Gastroesophageal sphincter (tissue), 4 donors: Measurements from ENCODE around the gene NIM1K. TPM values are rescaled to one million over a fixed set of nuclear protein-coding genes. Genes with fewer than 3 reads are reported as not detected.

Experiments
- ATAC-seq: fragments of 150-250 bp; one replicate; pipeline ENCODE4 v1.9.1; 2016; ENCODE audit warnings: mild to moderate bottlenecking, moderate library complexity
- H3K27ac ChIP-seq, 4 donors: fragments of 200-600 bp; sonication (generic) in 3 of 4; 1 replicate in 3 of 4; 2 replicates in 1 of 4; pipeline ENCODE4 v1.5.1; 2016 to 2019
- H3K27me3 ChIP-seq: fragments of 200-600 bp; sonication (generic); one replicate; pipeline ENCODE4 v1.5.1; 2019
- H3K36me3 ChIP-seq, 2 donors: fragments of 200-600 bp; sonication (generic); one replicate each; pipeline ENCODE4 v1.5.1; 2019; ENCODE audit warnings: control low read depth in 1 of 2
- H3K4me1 ChIP-seq, 3 donors: fragments of 200-600 bp; sonication (generic); 1 replicate in 2 of 3; 2 replicates in 1 of 3; pipeline ENCODE4 v1.5.1; 2016 to 2019; ENCODE audit warnings: control low read depth in 2 of 3
- H3K4me3 ChIP-seq, 2 donors: fragments of 200-600 bp; sonication (generic); one replicate each; pipeline ENCODE4 v1.5.1; 2019; ENCODE audit warnings: mild to moderate bottlenecking in 1 of 2, moderate library complexity in 1 of 2
- H3K9me3 ChIP-seq, 3 donors: fragments of 200-600 bp; sonication (generic); one replicate each; pipeline ENCODE4 v1.5.1; 2017 to 2019; ENCODE audit warnings: control low read depth in 2 of 3
- EP300 ChIP-seq: sonication (generic); formaldehyde crosslinking; IDR thresholded peaks from one replicate; pipeline ENCODE4 v1.6.1; 2017; ENCODE audit warnings: antibody characterized with exemption, mild to moderate bottlenecking
- POLR2A ChIP-seq, 2 donors: fragments of 450-650 bp; IDR thresholded peaks; one replicate each; pipeline ENCODE4 v1.6.1; 2017; ENCODE audit warnings: antibody characterized with exemption in 2 of 2, mild to moderate bottlenecking in 2 of 2, moderate library complexity in 1 of 2
- POLR2AphosphoS5 ChIP-seq: sonication (generic); formaldehyde crosslinking; IDR thresholded peaks from one replicate; pipeline ENCODE4 v1.6.1; 2017; ENCODE audit warnings: antibody characterized with exemption
- WGBS, 2 donors: methylation state at CpG; one replicate each; pipeline ENCODE4 v1.1.5; 2018; ENCODE audit warnings: low coverage in 1 of 2; 5-methylcytosine and 5-hydroxymethylcytosine counted together
- total RNA-seq, 4 donors: library from RNA; depleted of rRNA; stranded (reverse); fragments of >200 nt; gene quantifications; one replicate each; pipeline ENCODE4 v1.1.0, GENCODE V29; 2016
- TF ChIP-seq, protein P1 (sequence below), 4 experiments: fragments of 200-600 bp in 2 of 4; fragments of 450-650 bp in 2 of 4; sonication (generic) in 1 of 4; IDR thresholded peaks; one replicate each; pipeline ENCODE4 v1.5.1; 2017 to 2019; ENCODE audit warnings: antibody characterized with exemption in 4 of 4, mild to moderate bottlenecking in 2 of 4, moderate library complexity in 2 of 4

NIM1K gene
- 1 to 10 TPM in 2 of 4 donors, under 1 TPM in 2; 0.94 to 1.9 (median 1.2) TPM for total RNA-seq

DNA sequence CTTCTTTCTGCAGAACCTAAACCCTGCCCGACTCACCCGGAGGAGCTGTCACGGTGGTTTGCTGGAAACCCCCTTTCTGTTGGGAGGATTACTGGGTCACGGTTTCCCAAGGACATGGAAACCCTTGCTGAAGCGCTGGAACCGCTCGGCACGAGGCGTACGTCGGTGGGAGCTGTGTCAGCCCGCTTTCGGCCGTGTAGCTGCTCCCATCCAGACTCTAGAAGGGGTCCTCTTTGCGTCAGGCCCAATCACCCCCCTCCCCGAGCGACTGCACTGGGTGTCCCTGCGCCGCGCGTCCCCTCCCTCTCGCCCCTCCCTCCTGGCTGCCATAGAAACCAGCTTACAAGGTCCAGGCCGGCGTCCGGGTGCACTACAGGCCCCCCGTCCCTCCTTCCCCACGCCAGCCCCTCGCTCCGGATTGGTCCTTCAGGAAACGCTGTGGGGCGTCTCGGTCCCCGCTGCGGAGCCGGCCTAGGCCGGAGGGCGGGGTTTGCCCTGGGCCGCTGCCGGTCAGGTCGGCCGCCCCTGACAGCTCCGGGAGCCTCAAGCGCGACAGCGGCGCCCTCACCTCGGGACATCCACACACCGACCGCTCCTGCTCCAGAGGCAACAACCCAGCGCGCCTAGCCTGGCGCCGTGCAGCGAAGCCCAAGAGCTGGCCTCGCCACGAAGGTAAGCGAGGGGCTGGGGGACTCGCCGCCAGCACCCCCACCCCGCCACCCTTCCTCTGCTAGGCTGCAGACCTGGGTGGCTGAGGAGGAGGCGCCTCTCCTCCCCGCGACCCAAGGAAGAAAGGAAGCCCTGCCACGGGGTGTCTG lies at the start of gene NIM1K:
NIM1K (plus strand) TSS at position 486 of the 818 bp plus-strand sequence. CDS start 53,551 bp downstream, outside the sequence.
- Histone ChIP-seq H3K4me1 (peaks cover 0 to 31% (median 4%) of the 10 kb centered on the region in 3 donors), H3K27me3 (no peaks in the 10 kb centered on the region), H3K36me3 (no peaks in the 10 kb centered on the region), H3K9me3 (no peaks in the 10 kb centered on the region), H3K4me3 (peak within 1 kb of the TSS; percentile 45 to 70), H3K27ac (peak within 1 kb of the TSS in 3 of 4 donors; percentile 21 to 72 (median 64))
- TF ChIP-seq, protein P1, sequence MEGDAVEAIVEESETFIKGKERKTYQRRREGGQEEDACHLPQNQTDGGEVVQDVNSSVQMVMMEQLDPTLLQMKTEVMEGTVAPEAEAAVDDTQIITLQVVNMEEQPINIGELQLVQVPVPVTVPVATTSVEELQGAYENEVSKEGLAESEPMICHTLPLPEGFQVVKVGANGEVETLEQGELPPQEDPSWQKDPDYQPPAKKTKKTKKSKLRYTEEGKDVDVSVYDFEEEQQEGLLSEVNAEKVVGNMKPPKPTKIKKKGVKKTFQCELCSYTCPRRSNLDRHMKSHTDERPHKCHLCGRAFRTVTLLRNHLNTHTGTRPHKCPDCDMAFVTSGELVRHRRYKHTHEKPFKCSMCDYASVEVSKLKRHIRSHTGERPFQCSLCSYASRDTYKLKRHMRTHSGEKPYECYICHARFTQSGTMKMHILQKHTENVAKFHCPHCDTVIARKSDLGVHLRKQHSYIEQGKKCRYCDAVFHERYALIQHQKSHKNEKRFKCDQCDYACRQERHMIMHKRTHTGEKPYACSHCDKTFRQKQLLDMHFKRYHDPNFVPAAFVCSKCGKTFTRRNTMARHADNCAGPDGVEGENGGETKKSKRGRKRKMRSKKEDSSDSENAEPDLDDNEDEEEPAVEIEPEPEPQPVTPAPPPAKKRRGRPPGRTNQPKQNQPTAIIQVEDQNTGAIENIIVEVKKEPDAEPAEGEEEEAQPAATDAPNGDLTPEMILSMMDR (IDR thresholded peaks at IDR 0.05), result no peak
- peak in 1 of 2 donors; percentile 21 for TF ChIP-seq POLR2A (IDR thresholded peaks at IDR 0.05)
- ATAC-seq, result peak; percentile 85
- WGBS, 2 donors, result 0% methylated on average over 1 of the region's 64 CpGs; no CpG with 5 or more reads in 1 of the 2 donors

DNA sequence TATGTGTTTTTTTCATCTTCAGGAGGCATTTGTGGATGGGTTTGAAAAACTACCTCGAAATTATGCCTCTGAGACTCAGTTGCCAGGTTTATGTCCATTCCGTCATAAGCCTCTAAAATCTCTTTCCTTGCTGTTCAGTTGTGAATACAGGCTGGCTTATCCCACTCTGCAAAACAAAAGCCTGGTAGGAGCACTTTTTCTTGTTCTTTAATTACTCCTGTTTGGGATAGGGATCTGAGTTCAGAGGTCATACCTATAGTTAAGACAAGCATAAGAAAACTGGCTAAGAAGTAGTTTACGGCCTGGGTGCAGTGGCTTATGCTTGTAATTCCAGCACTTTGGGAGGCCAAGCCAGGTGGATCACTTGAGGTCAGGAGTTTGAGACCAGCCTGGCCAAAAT lies 47.0 kb upstream of the NIM1K start:
- no peaks in the 10 kb centered on the region for H3K9me3 ChIP-seq
- no peaks in the 10 kb centered on the region for H3K27me3 ChIP-seq
- peaks cover 0 to 6% (median 0%) of the 10 kb centered on the region in 3 donors for H3K4me1 ChIP-seq

DNA sequence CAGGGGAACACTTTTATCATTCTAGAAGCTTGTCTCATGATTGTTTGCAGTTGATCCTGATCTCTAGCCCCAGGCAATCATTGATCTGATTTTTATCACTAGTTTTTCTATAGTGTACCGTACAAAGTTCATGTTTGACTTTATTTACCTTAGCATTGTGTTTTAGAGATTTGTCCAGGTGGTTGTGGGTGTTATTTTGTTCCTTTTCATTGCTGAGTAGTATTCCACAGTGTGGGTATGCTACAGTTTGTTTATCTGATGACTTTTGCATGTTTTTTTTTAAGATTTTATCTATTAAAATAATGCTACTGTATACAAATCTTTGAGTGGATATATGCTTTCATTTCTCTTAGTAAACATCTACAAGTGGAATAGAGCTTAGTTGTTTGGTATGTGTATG lies 45.1 kb upstream of the NIM1K start:
- Histone ChIP-seq H3K4me3 (no peak overlapping the region), H3K4me1 (peaks cover 0 to 12% (median 0%) of the 10 kb centered on the region in 3 donors), H3K36me3 (peaks cover 0 to 55% of the 10 kb centered on the region in 2 donors), H3K27ac (no peak overlapping the region), H3K27me3 (no peaks in the 10 kb centered on the region), H3K9me3 (no peaks in the 10 kb centered on the region)
- 87 to 100% methylated on average over 1 of the region's 1 CpG for WGBS, 2 donors
- TF ChIP-seq POLR2A (IDR thresholded peaks at IDR 0.05) (no peak), EP300 (no peak), POLR2AphosphoS5 (no peak)
- TF ChIP-seq, protein P1 (IDR thresholded peaks at IDR 0.05), result no peak
- ATAC-seq, result no peak

More for the DNA sequence above, 47.0 kb upstream of the NIM1K start:
- no peak for ATAC-seq
- peaks cover 0 to 60% of the 10 kb centered on the region in 2 donors for H3K36me3 ChIP-seq
- no peak for TF ChIP-seq POLR2AphosphoS5
- TF ChIP-seq, protein P1 (IDR thresholded peaks at IDR 0.05), result no peak
- no peak overlapping the region for H3K27ac ChIP-seq
- H3K4me3 ChIP-seq, result no peak overlapping the region
- 98 to 100% methylated on average over 2 to 3 of the region's 3 CpGs for WGBS, 2 donors

DNA sequence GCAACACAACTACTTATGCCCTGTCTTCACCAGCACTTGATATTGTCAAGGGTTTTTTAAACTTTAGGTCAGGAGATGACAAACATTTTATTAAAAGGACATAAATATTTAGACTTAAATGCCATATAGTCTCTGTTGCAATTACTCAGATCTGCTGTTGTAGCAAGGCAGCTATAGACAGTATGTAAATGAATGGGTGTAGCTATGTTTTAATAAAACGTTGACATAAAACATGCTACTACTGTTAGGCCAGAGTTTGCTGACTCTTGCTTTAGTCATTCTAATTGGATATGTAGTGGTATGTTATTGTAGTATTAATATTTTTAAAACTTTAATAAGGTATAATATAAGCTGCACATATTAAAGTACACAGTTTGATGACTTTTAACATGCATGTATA lies 43.6 kb upstream of the NIM1K start:
- H3K27me3 ChIP-seq, result no peaks in the 10 kb centered on the region
- peaks cover 0 to 12% (median 0%) of the 10 kb centered on the region in 3 donors for H3K4me1 ChIP-seq
- H3K27ac ChIP-seq, result no peak overlapping the region
- H3K9me3 ChIP-seq, result no peaks in the 10 kb centered on the region
- H3K36me3 ChIP-seq, result peaks cover 0 to 46% of the 10 kb centered on the region in 2 donors
- WGBS, 2 donors, result 44 to 57% methylated on average over 1 of the region's 1 CpG
- no peak for ATAC-seq
- no peak for TF ChIP-seq EP300
- TF ChIP-seq, protein P1 (IDR thresholded peaks at IDR 0.05), result no peak
- no peak for TF ChIP-seq POLR2AphosphoS5
- TF ChIP-seq POLR2A (IDR thresholded peaks at IDR 0.05), result no peak
- no peak overlapping the region for H3K4me3 ChIP-seq

DNA sequence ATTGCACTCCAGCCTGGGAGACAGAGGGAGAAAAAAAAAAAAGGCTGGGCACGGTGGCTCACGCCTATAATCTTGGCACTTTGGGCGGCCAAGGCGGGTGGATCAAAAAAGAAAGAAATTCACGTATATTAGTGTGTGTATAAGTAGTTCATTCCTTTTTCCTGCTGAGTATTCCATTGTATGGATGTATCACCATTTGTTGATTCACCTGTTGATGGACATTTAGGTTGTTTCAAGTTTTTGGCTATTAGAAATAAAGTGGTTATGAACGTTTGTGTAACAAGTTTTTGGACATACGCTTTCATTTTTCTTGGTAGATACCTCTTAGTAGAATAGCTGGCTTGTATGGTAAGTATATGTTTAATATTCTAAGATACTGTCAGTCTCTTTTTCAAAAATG lies 42.8 kb upstream of the NIM1K start:
- no peak overlapping the region for H3K27ac ChIP-seq
- 90 to 95% methylated on average over 7 of the region's 7 CpGs for WGBS, 2 donors
- no peaks in the 10 kb centered on the region for H3K9me3 ChIP-seq
- H3K36me3 ChIP-seq, result peaks cover 0 to 41% of the 10 kb centered on the region in 2 donors
- no peak overlapping the region for H3K4me3 ChIP-seq
- H3K27me3 ChIP-seq, result no peaks in the 10 kb centered on the region
- no peak for ATAC-seq
- H3K4me1 ChIP-seq, result peaks cover 0 to 12% (median 0%) of the 10 kb centered on the region in 3 donors
- TF ChIP-seq POLR2A (IDR thresholded peaks at IDR 0.05), result no peak
- no peak for TF ChIP-seq POLR2AphosphoS5
- no peak for TF ChIP-seq EP300
- TF ChIP-seq, protein P1 (IDR thresholded peaks at IDR 0.05), result no peak
